GM12873 (cell line): ENCODE results near the gene MPST.
A peak's percentile ranks its signal among the peaks of the same experiment; 100 is the strongest.

Source experiments
- TF ChIP-seq, protein P1 (sequence below): IDR thresholded peaks from 2 replicates; pipeline ENCODE4 v1.5.1; 2012; ENCODE audit warnings: low read depth, mild to moderate bottlenecking, moderate library complexity, low read length, control low read depth; ENCODE audit not compliant: insufficient read depth; ENCODE audit errors: missing control alignments

The MPST gene

DNA sequence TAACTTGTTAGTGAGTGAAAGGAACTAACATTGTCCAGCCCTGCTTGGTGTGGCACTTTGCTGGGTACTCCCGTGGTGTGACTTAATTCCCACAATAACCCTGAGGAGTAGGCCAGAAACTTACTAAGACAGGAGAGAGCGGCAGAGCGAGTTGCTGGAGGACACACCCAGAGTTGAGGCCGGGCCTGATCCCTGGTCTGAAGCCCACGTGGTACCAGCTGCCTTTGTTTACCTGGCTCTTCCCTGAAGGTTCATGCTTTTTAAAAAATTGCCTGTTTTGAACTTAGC, 594 bp downstream of the MPST start:
- TF ChIP-seq, protein P1, sequence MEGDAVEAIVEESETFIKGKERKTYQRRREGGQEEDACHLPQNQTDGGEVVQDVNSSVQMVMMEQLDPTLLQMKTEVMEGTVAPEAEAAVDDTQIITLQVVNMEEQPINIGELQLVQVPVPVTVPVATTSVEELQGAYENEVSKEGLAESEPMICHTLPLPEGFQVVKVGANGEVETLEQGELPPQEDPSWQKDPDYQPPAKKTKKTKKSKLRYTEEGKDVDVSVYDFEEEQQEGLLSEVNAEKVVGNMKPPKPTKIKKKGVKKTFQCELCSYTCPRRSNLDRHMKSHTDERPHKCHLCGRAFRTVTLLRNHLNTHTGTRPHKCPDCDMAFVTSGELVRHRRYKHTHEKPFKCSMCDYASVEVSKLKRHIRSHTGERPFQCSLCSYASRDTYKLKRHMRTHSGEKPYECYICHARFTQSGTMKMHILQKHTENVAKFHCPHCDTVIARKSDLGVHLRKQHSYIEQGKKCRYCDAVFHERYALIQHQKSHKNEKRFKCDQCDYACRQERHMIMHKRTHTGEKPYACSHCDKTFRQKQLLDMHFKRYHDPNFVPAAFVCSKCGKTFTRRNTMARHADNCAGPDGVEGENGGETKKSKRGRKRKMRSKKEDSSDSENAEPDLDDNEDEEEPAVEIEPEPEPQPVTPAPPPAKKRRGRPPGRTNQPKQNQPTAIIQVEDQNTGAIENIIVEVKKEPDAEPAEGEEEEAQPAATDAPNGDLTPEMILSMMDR = no peak

DNA sequence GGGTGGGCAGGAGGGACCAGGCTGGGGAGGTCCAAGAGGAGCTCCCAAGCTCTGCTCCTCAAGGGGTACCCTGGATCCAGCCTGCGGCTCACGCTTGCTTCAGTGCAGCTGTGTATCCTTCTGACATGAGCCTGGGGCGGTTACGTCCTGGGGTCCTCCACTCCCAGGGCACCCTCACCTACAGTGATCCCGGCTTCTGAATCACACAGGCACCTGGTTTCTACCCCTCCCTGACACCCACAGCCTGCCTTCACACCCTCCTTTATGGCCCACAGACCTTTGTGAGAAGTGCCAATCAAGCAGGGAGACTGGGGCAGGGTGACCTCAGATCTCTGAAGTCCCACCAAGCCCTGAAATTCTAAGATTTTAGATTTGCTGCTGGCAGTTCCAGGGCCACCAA, 1.5 kb downstream of the MPST start:
- TF ChIP-seq, protein P1 = no peak

DNA sequence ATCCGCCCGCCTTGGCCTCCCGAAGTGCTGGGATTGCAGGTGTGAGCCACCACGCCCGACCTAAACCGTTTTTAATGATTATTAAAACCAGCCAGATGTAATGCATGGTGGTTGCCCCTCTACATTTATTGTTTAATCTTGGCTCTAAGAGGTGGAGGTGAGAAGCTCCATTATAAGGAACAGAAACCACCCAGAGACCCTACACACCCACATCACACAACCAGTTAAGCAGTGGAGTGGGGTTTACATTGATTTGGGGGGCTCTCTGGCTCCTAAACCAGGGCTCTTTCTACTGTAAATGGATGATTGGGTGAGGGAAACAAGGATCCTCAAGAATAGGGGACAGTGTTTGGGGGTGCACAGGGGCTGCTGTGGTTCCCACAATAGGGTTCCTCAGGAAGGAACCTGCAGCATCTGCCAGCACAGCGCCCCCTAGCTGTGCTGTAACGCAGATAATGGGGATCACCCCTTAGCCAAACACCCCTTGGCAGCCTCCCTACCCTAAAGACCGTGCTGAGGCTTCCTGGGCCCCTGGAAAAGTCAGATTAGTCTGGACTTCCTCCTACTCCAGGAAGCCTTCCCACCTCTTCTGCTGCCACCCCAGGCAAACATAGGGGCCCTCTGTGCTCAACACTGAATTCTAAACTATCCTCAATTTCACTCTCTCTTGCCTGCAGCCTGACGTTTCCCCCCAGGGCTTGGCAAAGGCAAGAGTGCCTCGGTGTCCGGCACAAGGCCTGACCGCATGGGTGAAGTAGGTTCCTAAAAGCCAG, 2.4 kb downstream of the MPST start:
- TF ChIP-seq, protein P1 = peak; percentile 97

DNA sequence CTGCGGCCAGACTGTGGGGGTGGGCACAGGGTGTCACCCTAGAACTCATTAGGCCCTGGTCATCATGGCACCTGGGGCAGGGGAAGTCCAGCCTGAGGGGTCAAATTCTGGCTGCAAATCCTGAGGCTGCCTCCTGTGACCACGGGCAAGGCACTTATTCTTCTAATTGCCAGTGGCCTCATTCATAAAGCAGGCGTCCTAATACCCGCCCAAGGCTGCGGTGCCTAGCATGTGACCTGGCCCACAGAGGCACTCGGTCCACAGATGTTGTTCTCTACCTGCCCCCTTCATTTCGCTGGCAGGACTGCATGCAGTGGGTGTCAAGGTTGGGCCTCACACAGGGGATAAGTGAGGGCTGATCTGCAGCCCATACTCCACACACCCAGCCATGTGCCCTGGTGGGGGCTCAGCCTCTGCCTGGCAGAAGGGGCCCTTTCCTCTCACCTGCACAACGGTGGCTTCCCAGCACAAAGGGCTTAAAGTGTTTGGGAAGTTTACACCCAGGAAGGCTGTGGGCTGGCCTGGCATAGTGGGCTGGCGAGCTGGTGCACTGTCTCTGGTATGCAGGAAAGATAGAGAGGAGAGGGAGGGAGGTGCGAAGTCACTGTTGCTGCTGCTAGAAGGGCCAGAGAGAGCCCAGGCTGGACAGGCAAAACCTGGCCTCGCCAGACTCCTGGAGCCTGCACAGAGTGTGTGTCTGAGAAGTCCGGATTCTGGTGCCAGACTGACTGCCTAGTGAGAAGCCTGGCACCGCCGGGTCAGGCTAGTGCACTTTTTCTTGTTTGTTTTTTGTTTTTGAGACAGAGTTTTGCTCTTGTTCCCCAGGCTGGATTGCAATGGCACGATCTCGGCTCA, 3.2 kb downstream of the MPST start:
- TF ChIP-seq, protein P1 = no peak

DNA sequence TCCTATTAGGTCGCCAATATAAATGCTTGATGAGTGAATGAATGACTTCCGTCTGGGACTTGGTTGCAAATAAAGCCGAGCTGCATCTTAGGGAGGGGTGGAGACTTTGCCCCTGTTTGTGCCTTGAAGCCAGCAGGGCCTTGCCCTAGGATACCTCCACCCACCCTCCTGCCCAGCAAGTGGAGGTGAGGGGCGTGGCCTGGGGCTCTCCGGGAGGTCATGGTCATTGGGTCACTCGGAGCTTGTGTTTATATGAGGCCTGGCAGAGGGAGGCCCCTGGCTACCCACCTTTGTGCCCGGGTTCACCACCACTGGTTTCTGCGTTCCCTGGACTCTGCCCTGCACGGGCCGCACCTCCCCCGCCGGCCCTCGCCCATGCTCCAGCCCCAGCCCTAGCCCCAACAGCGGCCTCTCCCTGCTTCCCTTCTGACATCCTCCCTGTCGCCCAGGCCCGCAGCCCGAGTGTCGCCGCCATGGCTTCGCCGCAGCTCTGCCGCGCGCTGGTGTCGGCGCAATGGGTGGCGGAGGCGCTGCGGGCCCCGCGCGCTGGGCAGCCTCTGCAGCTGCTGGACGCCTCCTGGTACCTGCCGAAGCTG, 4.3 kb downstream of the MPST start:
- TF ChIP-seq, protein P1 = no peak

DNA sequence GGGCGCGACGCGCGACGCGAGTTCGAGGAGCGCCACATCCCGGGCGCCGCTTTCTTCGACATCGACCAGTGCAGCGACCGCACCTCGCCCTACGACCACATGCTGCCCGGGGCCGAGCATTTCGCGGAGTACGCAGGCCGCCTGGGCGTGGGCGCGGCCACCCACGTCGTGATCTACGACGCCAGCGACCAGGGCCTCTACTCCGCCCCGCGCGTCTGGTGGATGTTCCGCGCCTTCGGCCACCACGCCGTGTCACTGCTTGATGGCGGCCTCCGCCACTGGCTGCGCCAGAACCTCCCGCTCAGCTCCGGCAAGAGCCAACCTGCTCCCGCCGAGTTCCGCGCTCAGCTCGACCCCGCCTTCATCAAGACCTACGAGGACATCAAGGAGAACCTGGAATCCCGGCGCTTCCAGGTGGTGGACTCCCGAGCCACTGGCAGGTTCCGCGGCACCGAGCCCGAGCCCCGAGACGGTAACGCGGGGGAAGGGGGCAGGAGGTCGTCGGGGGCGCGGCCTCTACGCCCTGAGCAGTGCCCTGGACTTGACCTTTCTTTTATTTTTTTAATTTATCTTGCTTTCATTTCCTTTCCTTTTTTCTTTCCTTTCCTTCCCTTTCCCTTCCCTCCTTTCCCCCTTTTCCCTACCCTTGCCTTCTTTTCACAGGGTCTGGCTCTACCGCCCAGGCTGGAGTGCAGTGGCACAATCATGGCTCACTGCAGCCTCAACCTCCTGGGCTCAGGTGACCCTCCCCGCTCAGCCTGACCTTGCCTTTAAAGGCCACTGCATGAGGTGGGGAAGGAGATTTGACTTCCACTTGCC, 5.0 kb downstream of the MPST start:
- TF ChIP-seq, protein P1 = no peak

DNA sequence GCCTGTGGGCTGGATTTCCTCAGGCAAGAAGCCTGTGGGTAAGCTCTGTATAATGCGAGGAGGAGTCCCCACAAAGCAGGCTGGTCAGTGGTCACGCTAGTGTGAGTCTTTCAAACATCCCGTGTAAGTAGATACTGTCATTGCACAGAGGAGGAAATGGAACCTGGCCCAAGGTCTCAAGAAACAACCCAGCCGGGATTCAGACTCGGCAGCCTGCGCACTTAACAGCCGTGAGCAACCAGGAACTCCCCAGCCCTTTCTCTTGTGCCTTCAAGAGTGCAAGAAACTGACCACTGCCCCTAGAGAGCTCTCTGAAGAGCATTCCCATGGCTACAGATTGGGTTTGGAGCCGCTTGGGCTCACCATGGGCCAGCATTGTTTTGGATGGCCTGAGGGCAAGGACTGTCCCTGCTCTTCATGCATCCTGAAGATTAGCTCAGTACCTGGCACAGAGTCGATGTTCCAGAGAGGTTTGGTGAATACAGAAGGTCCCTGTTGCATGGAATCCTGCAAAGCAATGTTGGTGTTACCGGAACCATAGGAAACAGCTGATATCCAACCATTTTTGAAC, 6.0 kb downstream of the MPST start:
- TF ChIP-seq, protein P1 = no peak
